ENCODE measurements around the gene EIF2S2.
"Not testable (repeated sequence)": the region's sequence is repeated elsewhere in the genome, so short reads cannot be mapped to it uniquely, and the experiment has no call there.

Gene EIF2S2

DNA sequence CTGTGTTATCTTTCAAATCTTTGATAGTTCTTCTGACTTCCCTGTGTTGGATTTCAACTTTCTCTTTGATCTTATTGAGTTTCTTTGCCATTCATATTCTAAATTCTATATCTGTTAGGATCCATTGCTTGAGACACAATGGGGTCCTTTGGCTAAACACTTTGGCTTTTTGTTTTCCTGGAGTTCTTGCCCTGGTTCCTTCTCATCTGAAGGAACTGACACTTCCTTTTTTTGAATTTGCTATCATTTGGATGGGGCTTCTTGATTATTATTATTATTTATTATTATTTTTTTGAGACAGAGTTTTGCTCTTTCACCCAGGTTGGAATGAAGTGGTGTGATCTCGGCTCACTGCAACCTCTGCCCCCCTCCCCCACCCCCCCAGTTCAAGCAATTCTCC, 30.1 kb upstream of the EIF2S2 start:
- no peak overlapping the region for H3K4me3 ChIP-seq (replicated peaks; ENCODE audit: low read depth, low read length)
- TF ChIP-seq, protein P1, sequence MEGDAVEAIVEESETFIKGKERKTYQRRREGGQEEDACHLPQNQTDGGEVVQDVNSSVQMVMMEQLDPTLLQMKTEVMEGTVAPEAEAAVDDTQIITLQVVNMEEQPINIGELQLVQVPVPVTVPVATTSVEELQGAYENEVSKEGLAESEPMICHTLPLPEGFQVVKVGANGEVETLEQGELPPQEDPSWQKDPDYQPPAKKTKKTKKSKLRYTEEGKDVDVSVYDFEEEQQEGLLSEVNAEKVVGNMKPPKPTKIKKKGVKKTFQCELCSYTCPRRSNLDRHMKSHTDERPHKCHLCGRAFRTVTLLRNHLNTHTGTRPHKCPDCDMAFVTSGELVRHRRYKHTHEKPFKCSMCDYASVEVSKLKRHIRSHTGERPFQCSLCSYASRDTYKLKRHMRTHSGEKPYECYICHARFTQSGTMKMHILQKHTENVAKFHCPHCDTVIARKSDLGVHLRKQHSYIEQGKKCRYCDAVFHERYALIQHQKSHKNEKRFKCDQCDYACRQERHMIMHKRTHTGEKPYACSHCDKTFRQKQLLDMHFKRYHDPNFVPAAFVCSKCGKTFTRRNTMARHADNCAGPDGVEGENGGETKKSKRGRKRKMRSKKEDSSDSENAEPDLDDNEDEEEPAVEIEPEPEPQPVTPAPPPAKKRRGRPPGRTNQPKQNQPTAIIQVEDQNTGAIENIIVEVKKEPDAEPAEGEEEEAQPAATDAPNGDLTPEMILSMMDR (IDR thresholded peaks at IDR 0.05; ENCODE audit: low read depth, low read length, missing control alignments) = no peak
- no peak for DNase-seq (ENCODE audit: extremely low read depth, low read depth)

DNA sequence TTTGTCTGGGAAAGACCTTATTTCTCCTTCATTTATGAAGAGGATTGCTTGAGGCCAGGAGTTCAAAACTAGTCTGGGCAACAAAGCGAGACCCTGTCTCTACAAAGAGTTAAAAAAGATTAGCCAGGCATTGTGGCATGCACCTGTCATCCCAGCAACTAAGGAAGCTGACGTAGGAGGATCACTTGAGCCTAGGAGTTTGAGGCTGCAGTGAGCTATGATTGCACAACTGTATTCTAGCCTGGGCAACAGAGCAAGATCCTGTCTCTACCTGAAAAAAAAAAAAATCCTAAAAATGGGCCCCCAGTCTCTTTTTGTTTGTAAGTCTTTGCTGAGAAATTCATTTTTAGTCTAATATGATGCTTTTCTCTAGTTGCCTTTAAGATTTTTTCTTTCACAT, 29.2 kb upstream of the EIF2S2 start:
- no peak for DNase-seq (ENCODE audit: extremely low read depth, low read depth)
- H3K4me3 ChIP-seq (replicated peaks; ENCODE audit: low read depth, low read length) = no peak overlapping the region
- TF ChIP-seq, protein P1 (IDR thresholded peaks at IDR 0.05; ENCODE audit: low read depth, low read length, missing control alignments) = no peak

DNA sequence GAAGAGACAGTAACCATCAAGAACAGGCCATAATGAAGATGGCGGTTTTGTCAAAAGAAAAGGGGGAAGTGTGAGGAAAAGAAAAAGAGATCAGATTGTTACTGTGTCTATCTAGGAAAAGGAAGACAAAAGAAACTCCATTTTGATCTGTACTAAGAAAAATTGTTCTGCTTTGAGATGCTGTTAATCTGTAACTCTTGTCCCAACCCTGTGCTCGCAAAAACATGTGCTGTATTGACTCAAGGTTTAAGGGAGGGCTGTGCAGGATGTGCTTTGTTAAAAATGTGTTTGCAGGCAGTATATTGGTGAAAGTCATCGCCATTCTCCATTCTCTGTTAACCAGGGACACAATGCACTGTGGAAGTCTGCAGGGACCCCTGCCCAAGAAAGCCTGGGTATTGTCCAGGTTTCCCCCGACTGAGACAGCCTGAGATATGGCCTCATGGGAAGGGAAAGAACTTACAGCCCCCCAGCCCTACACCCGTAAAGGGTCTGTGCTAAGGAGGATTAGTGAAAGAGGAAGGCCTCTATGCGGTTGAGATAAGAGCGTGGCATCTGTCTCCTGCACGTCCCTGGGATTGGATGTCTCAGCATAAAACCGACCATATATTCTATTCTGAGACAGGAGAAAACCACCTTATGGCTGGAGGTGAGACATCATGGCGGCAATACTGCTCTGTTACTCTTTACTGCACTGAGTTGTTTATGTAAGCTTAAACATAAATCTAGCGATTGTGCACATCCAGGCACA, 23.7 kb upstream of the EIF2S2 start:
- not testable (repeated sequence) for H3K4me3 ChIP-seq (replicated peaks; ENCODE audit: low read depth, low read length); DNase-seq (ENCODE audit: extremely low read depth, low read depth)

DNA sequence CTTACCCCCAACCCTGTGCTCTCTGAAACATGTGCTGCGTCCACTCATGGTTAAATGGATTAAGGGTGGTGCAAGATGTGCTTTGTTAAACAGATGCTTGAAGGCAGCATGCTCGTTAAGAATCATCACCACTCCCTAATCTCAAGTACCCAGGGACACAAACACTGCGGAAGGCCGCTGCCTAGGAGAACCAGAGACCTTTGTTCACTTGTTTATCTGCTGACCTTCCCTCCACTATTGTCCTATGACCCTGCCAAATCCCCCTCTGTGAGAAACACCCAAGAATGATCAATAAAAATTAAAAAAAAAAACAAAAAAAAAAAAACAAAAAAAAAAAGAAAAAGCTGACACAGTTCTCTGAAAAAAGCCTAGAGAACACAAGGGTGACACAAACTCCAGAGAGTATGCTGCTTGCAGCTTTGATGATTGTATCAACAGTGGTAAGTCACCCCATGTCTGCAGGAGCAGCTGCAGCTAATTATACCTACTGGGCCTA, 21.4 kb upstream of the EIF2S2 start:
- not testable (repeated sequence) for H3K4me3 ChIP-seq (replicated peaks; ENCODE audit: low read depth, low read length); DNase-seq (ENCODE audit: extremely low read depth, low read depth)

DNA sequence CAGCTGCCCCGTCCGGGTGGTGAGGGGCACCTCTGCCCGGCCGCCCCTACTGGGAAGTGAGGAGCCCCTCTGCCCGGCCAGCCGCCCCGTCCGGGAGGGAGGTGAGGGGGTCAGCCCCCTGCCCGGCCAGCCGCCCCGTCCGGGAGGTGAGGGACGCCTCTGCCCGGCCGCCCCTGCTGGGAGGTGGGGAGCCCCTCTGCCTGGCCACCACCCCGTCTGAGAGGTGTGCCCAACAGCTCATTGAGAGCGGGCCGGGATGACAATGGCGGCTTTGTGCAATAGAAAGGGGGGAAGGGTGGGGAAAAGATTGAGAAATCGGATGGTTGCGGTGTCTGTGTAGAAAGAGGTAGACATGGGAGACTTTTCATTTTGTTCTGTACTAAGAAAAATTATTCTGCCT, 20.9 kb upstream of the EIF2S2 start:
- not testable (repeated sequence) for H3K4me3 ChIP-seq (replicated peaks; ENCODE audit: low read depth, low read length); DNase-seq (ENCODE audit: extremely low read depth, low read depth)

DNA sequence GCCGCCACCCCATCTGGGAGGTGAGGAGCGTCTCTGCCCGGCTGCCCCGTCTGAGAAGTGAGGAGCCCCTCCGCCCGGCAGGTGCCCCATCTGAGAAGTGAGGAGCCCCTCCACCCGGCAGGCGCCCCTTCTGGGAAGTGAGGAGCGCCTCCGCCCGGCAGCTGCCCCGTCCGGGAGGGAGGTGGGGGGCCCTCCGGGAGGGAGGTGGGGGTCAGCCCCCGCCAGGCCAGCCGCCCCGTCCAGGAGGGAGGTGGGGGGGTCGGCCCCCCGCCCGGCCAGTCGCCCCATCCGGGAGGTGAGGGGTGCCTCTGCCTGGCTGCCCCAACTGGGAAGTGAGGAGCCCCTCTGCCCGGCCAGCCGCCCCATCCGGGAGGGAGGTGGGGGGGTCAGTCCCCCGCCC, 20.4 kb upstream of the EIF2S2 start:
- not testable (repeated sequence) for DNase-seq (ENCODE audit: extremely low read depth, low read depth)

DNA sequence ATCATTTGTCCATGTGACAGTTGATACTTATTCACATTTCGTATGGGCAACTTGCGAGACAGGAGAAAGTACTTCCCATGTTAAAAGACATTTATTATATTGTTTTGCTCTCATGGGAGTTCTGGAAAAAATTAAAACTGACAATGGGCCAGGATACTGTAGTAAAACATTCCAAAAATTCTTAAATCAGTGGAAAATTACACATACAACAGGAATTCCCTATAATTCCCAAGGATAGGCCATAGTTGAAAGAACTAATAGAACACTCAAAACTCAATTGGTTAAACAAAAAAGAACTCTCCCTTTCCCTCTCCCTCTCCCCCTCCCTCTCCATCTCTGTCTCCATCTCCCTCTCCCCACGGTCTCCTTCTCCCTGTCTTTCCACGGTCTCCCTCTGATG, 19.4 kb upstream of the EIF2S2 start:
- H3K4me3 ChIP-seq (replicated peaks; ENCODE audit: low read depth, low read length) = no peak overlapping the region
- TF ChIP-seq, protein P1 (IDR thresholded peaks at IDR 0.05; ENCODE audit: low read depth, low read length, missing control alignments) = no peak
- no peak for DNase-seq (ENCODE audit: extremely low read depth, low read depth)

More for the DNA sequence above, 20.4 kb upstream of the EIF2S2 start:
- not testable (repeated sequence) for H3K4me3 ChIP-seq (replicated peaks; ENCODE audit: low read depth, low read length)

DNA sequence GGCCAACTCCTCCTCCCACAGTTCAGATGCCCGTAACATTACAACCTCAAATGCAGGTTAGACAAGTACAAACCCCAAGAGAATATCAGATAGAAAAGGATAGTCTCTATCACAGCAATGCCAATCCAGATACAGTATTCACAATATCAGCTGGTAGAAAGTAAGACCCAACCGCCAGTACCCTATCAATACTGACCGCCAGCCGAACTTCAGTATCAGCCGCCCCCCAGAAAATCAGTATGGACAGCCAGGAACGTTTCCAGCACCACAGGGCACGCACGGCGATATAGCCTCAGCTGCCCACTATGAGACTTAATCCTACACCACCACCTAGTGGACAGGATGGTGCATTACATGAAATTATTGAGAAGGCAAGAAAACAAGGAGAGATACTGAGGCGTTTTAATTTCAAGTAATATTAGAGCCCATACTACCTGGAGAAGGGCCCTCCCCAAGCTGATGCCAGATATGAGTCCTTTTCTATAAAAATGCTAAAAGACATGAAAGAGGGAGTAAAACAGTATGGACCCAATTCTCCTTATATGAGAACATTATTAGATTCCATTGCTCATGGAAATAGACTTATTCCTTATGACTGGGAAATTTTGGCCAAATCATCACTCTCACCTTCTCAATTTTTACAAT, 17.6 kb upstream of the EIF2S2 start:
- TF ChIP-seq, protein P1 (IDR thresholded peaks at IDR 0.05; ENCODE audit: low read depth, low read length, missing control alignments) = peak; percentile 73
- peak; percentile 44 for DNase-seq (ENCODE audit: extremely low read depth, low read depth)
- no peak overlapping the region for H3K4me3 ChIP-seq (replicated peaks; ENCODE audit: low read depth, low read length)

DNA sequence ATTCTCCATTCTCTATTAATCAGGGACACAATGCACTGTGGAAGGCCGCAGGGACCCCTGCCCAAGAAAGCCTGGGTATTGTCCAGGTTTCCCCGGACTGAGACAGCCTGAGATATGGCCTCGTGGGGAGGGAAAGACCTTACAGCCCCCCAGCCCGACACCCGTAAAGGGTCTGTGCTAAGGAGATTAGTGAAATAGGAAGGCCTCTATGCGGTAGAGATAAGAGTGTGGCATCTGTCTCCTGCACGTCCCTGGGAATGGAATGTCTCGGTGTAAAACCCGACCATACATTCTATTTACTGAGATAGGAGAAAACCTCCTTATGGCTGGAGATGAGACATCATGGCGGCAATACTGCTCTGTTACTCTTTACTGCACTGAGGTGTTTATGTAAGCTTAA, 15.7 kb upstream of the EIF2S2 start:
- DNase-seq (ENCODE audit: extremely low read depth, low read depth) = no peak
- H3K4me3 ChIP-seq (replicated peaks; ENCODE audit: low read depth, low read length) = no peak overlapping the region
- TF ChIP-seq, protein P1 (IDR thresholded peaks at IDR 0.05; ENCODE audit: low read depth, low read length, missing control alignments) = no peak
